GM11168 (cell line): ENCODE data around the gene SRPX2.

Experiments
- in situ Hi-C: fragments of 300-500 bp; cut with MboI; formaldehyde crosslinking; loops from one replicate; pipeline ENCODE4 v1.12.0; 2022; ENCODE audit warnings: low sequenced_read_pairs; ENCODE audit not compliant: unreplicated experiment

The SRPX2 gene, protein sequence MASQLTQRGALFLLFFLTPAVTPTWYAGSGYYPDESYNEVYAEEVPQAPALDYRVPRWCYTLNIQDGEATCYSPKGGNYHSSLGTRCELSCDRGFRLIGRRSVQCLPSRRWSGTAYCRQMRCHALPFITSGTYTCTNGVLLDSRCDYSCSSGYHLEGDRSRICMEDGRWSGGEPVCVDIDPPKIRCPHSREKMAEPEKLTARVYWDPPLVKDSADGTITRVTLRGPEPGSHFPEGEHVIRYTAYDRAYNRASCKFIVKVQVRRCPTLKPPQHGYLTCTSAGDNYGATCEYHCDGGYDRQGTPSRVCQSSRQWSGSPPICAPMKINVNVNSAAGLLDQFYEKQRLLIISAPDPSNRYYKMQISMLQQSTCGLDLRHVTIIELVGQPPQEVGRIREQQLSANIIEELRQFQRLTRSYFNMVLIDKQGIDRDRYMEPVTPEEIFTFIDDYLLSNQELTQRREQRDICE

GRCh38 chrX:100643956-100644860 is at the start of gene SRPX2:
Gene SRPX2 (plus strand): TSS chrX:100644199. CDS start chrX:100646323, 2,124 bp downstream.
- in situ Hi-C loops: no loop called here

DNA sequence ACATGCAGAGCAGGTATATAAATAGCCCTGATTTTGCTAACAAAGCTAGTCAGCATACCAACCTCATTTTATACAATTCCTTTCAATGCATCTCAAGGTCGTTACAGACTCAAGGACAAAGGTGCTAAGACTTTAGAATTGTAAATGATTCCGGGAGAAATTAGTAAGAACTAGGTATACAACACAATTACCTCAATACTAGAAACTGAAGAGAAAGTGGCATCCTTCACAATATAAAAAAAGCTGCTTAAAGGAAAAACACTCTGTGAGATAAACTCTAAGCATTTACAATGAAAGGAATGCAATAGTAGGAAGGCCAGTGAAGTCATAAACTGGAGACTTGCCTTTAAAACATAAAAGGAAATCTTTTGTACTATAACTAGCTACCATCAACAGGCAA is 47.4 kb upstream of the SRPX2 start:
- in situ Hi-C loops: no loop called here

DNA sequence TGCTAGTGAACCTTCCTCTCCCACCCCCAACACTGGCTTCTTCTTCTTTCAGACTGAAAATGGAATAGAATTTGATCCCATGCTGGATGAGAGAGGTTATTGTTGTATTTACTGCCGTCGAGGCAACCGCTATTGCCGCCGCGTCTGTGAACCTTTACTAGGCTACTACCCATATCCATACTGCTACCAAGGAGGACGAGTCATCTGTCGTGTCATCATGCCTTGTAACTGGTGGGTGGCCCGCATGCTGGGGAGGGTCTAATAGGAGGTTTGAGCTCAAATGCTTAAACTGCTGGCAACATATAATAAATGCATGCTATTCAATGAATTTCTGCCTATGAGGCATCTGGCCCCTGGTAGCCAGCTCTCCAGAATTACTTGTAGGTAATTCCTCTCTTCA is 44.5 kb upstream of the SRPX2 start:
- in situ Hi-C loops: no loop called here

DNA sequence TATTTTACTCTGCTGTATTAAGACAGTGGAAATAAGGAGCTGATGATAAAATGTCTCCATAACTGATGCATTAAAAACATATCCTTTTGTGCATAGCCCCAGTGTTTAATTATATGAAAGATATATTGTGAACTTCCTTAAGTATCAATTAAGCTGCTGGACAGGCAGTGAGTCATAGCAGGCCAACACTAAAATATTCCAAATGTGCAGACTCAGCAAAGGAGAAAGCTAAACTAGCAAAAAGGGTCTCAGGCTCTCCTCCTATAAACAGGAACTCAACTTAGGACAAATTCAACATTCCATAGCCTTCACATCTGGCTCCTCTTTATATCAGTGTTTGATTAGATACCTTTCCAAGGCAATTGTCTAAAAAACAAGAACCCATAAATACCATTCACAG is 43.7 kb upstream of the SRPX2 start:
- in situ Hi-C loops: loop anchor here (25.0 kb wide), 1 partner anchor 88 kb away; no protein-coding TSS in a partner anchor

DNA sequence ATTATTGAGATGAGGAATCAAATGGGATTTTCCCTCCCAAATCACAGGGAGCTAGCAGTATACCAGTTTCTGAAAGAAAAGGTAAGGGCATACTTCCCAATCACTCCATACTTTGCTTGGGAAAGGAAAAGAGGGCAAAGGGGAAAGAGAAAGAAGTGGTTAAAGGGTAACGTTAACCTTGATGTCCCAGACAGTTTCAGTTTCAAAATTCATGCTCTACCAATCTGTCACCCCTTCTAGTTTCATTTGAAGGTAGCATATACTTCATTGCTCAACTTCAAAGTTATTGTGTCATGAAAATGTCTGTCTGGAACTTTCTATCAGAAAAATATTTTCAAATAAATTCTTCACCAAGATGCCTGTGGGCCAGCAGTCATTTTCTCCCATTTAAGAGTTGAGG is 43.2 kb upstream of the SRPX2 start:
- in situ Hi-C loops: loop anchor here (25.0 kb wide), 1 partner anchor 88 kb away; no protein-coding TSS in a partner anchor

GRCh38 chrX:100606753-100607152 is 37.2 kb upstream of the SRPX2 start:
- in situ Hi-C loops: loop anchor here (25.0 kb wide), 1 partner anchor 94 kb away; no protein-coding TSS in a partner anchor

GRCh38 chrX:100609591-100609990 is 34.4 kb upstream of the SRPX2 start:
- in situ Hi-C loops: loop anchor here (25.0 kb wide), 1 partner anchor 97 kb away; no protein-coding TSS in a partner anchor

DNA sequence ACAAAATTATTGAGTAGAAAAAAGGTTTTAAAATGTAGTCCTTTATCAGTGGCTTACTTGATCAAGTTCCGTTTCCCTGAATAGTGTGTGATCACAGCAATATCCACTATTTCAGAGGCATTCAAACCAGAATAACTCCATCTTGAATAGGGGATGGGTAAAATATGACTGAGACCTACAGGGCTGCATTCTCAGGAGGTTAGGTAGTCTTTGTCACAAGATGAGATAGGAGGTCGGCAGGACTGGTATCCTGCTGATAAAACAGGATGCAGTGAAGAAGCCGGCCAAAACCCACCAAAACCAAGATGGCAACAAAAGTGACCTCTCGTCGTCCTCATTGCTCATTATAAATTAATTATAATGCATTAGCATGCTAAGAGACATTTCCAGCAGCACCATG is 32.0 kb upstream of the SRPX2 start:
- in situ Hi-C loops: loop anchor here (25.0 kb wide), 1 partner anchor 100 kb away; no protein-coding TSS in a partner anchor

DNA sequence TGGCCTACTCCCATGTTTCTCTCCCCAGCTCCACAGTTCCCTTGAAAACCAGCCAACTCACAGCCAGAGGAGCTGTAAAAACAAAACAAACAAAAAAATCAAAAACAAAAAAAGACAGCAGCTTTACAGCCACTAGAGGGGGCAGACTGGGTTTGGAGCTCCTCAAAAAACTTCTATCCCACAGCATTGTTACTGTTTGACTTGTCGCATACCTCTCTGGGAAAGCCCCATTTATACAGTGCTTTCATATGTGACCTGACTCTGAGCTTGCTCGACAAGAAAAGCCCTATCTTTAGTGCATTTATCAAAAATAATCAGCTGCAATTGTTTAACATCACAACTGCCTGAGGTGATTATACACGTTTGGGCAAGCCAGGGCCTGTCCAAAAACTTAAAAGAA is 29.0 kb upstream of the SRPX2 start:
- in situ Hi-C loops: loop anchor here (25.0 kb wide), 1 partner anchor 103 kb away; no protein-coding TSS in a partner anchor

DNA sequence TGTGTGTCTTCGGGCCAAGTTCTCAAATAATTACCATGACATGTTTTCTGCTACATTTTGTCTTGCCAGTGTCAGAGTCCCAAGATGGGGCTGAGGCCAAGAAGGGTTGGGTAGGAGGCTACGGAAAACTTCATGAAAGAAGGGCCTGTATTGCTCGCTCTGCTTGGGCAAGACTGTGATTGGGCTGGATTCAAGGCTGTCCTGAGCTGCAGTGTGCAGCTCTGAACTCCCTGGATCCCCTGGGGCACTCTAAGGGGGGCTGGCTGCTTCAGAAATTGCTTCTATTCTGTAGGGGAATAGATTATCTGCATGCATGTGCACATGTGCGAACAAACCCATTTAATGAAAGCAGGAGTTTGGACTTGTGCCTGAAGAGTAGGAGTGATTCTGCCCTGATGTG is 21.0 kb upstream of the SRPX2 start:
- in situ Hi-C loops: loop anchor here (25.0 kb wide), 1 partner anchor 111 kb away; no protein-coding TSS in a partner anchor

- in situ Hi-C loops: no loop called here
Measured at GRCh38 chrX:100625985-100626491, 18.0 kb upstream of the SRPX2 start.

- in situ Hi-C loops: no loop called here
Measured at GRCh38 chrX:100635040-100635439, 9.0 kb upstream of the SRPX2 start.

DNA sequence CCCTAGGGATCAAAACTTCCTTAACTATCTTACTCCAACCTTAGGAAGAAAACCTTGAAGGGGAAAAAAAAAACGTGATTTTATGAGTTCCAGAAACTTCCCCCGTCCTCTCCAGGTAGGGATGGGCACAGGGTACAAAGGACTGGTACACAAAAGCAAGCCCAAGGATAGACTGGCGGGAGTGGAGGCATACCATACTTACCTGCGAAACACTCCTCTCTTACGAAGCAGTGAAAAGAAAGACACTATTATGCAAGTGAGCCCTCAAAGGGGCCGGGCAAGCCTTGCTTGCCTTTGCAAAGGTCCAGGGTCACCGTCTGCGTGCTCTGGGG is 8.0 kb upstream of the SRPX2 start:
- in situ Hi-C loops: no loop called here

DNA sequence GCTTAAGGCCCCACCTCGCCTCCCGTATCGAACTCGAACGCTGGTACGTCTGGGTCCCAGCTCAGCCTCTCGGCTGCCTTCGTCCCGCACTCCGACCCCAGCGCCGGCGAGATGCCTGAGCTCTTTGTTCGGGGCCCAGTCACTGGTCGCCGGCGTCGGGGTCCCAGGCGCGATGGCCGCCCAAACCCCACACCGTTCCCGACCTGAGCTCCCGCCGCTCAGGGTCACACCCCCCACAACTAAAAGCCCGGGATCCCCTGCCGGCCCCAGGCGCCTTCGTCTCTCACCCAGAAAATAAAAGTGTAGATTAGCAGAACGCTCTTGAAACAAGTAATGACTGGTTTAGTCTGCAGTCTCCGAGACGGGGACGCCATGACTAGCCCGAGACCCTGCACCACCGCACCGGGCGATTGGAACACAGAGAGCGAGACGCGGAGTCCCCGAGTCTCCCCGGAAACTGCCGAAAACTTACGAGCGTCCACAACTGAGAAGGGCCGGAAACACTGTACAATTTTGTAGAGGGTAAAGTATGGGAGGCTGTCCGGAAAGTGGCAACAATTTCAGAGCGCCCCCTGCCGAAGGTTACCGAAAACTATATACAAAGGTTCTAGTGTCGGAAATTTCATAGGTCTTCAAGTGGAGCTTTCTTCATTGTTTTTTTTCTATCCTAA is 7.5 kb upstream of the SRPX2 start, which contains the start of gene TSPAN6:
TSS of gene TSPAN6 (minus strand) at position 486 of the 671 bp plus-strand sequence. CDS start at position 374, 112 bp downstream.
- in situ Hi-C loops: no loop called here

- in situ Hi-C loops: no loop called here
Measured at GRCh38 chrX:100642290-100642689, 1.7 kb upstream of the SRPX2 start.

DNA sequence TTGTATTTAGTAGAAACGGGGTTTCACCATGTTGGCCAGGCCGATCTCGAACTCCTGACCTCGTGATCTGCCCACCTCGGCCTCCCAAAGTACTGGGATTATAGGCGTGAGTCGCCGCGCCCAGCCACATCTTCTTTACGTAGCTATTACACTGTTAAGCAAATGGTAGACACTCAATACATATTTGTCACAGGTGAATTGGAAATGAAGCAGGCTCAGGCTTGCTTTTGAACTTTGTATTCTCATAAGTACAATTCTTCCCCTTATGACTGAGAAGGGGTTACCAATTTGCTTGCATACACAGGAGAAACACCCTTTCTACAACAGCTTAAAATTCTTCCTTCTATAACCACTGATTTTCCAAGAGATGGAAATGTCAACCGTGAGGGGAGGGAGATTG is 787 bp upstream of the SRPX2 start:
- in situ Hi-C loops: no loop called here

- in situ Hi-C loops: no loop called here
Measured at GRCh38 chrX:100645106-100645505, 1.1 kb downstream of the SRPX2 start.

DNA sequence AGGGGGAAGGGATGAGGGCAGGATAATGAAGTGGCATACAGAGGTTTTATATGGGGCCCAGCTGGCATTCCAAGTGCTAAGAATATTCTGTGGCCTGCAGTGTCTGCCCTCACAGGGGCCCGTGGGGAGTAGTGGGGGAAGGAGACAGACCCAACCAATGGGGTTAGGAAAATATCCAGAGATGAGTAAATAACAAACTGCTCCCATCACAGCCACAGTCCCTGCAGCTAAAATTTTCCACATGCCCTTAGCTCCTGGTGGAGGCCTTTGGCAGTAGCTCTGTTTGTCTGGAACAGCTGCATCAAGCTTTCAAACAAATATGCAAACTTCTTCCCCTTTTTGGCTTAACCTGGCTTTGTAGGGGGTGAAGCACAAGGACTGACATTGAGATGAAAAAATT is 3.1 kb downstream of the SRPX2 start:
- in situ Hi-C loops: no loop called here

DNA sequence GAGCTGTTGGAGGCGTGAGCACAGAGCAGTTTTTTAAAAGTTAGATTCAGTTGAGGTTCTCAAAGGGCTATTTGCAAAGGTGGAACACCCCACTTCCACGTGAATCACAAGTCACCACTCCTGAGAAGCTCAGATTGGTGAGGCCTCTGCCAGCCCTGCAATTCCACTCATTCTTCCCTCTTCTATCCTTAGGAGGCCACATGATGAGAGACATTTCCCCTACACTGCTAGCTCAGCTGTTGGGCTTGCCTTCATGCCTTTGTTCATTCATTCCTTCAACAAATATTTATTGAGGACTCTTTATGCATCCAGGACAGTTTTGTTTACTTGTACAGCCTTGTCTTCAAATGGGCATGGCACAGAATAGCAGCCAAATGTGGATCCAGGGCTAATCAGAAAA is 3.7 kb downstream of the SRPX2 start:
- in situ Hi-C loops: no loop called here
